Activated CD4-positive, alpha-beta T cell treated with anti-CD3 and anti-CD28 coated beads, Interleukin-2, amount 10 ng/mL, durations not matched to agents 24 days and 14 days (primary cell): ENCODE measurements around the gene TAF4B. TPM values are rescaled to one million over a fixed set of nuclear protein-coding genes. Genes with fewer than 3 reads are reported as not detected.
"Not testable (repeated sequence)": the region's sequence is repeated elsewhere in the genome, so short reads cannot be mapped to it uniquely, and the experiment has no call there.

Experiments used
- DNase-seq: peaks from one replicate; pipeline ENCODE4 v3.0.0; 2022
- H3K27ac Mint-ChIP-seq: one replicate; pipeline ENCODE4 v1.8.0; 2022; ENCODE audit warnings: mild to moderate bottlenecking, mixed read lengths
- H3K27me3 Mint-ChIP-seq: one replicate; pipeline ENCODE4 v1.8.0; 2022; ENCODE audit warnings: mixed read lengths
- H3K36me3 Mint-ChIP-seq: one replicate; pipeline ENCODE4 v1.8.0; 2022; ENCODE audit warnings: low read depth, mild to moderate bottlenecking, mixed read lengths
- H3K4me1 Mint-ChIP-seq: one replicate; pipeline ENCODE4 v1.8.0; 2021; ENCODE audit warnings: mixed read lengths
- H3K4me3 Mint-ChIP-seq: one replicate; pipeline ENCODE4 v1.8.0; 2022; ENCODE audit warnings: mild to moderate bottlenecking, moderate library complexity, mixed read lengths
- H3K9me3 Mint-ChIP-seq: one replicate; pipeline ENCODE4 v1.8.0; 2021; ENCODE audit warnings: mixed read lengths
- intact Hi-C: fragments of 100-400 bp; cut with micrococcal nuclease; formaldehyde crosslinking; loops from one replicate; pipeline ENCODE4 v1.15.1; 2023
- total RNA-seq: library from RNA; stranded (reverse); gene quantifications from 2 replicates; pipeline ENCODE4 v1.2.3, GENCODE V29; 2022

TAF4B gene
- total RNA-seq, 1 donor from 2014 or later, result 17.5 TPM

DNA sequence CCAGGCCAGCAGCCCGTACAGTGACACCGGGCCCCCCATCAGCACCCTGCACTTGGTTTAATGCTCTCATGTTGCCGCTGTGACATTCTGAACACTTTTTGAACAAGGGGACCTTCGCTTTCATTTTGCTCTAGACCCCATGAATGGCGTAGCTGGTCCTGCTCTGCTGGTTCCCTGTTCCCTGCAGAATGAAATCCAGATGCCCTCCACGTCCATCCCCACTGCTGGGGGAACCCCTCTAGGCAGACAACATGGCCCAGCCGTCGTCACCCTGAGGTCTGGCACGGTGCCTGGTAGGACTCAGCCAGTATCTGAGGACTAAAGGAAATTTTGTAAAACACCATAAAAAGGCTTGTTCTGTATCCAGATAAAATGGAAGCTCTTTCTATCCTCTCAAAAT is 193.5 kb downstream of the TAF4B start:
- H3K9me3 Mint-ChIP-seq, result no peaks in the 10 kb centered on the region
- no peaks in the 10 kb centered on the region for H3K36me3 Mint-ChIP-seq
- intact Hi-C loops, result no loop called here
- no peak overlapping the region for H3K4me3 Mint-ChIP-seq
- no peaks in the 10 kb centered on the region for H3K4me1 Mint-ChIP-seq
- H3K27me3 Mint-ChIP-seq, result no peaks in the 10 kb centered on the region
- H3K27ac Mint-ChIP-seq, result no peak overlapping the region
- DNase-seq, result no peak

- no peak for DNase-seq
- intact Hi-C loops, result no loop called here
- no peaks in the 10 kb centered on the region for H3K9me3 Mint-ChIP-seq
- no peaks in the 10 kb centered on the region for H3K36me3 Mint-ChIP-seq
- H3K4me1 Mint-ChIP-seq, result no peaks in the 10 kb centered on the region
- no peak overlapping the region for H3K27ac Mint-ChIP-seq
- H3K4me3 Mint-ChIP-seq, result no peak overlapping the region
- no peaks in the 10 kb centered on the region for H3K27me3 Mint-ChIP-seq
Measured at GRCh38 chr18:26421503-26421902, 195.3 kb downstream of the TAF4B start.

GRCh38 chr18:26421931-26422330 is 195.7 kb downstream of the TAF4B start:
- H3K27me3 Mint-ChIP-seq, result no peaks in the 10 kb centered on the region
- intact Hi-C loops, result no loop called here
- no peaks in the 10 kb centered on the region for H3K4me1 Mint-ChIP-seq
- H3K9me3 Mint-ChIP-seq, result no peaks in the 10 kb centered on the region
- no peak for DNase-seq
- no peak overlapping the region for H3K4me3 Mint-ChIP-seq
- H3K36me3 Mint-ChIP-seq, result no peaks in the 10 kb centered on the region
- H3K27ac Mint-ChIP-seq, result no peak overlapping the region

DNA sequence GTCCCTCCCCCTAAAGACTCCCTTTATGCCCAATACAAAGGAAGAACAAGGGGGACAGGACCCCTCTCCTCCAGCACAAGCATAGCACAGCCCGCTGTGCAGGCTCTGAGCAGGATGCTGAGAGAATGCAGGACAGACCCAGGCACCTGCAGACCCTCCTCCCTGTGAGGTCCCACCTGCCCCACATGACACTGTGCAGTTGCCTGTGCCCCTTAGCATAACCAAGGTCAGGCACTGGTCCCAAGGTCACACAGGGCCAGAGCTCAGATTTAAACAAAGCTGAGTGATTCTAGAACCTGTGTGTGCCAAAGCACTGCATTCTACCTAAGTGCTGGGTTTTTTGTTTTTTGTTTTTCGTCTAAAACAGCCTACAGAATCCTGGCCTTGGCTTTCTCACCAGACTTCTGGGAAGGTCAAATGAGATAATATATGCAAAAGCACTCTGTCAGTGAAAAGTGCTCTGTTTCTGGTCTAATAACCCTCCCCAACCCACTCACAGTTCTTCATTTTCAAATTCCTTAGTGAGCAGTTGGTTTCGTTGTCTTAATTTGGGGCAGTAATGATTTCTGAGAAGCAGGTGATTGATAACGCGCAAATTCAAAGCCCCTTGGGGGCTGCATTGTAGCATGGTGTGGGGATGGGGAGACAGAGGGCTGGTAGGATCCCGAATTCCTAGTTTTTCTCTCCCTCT is 196.4 kb downstream of the TAF4B start:
- DNase-seq, result no peak
- H3K27me3 Mint-ChIP-seq, result no peaks in the 10 kb centered on the region
- H3K27ac Mint-ChIP-seq, result no peak overlapping the region
- no peak overlapping the region for H3K4me3 Mint-ChIP-seq
- intact Hi-C loops, result no loop called here
- H3K4me1 Mint-ChIP-seq, result no peaks in the 10 kb centered on the region
- H3K9me3 Mint-ChIP-seq, result no peaks in the 10 kb centered on the region
- H3K36me3 Mint-ChIP-seq, result no peaks in the 10 kb centered on the region

DNA sequence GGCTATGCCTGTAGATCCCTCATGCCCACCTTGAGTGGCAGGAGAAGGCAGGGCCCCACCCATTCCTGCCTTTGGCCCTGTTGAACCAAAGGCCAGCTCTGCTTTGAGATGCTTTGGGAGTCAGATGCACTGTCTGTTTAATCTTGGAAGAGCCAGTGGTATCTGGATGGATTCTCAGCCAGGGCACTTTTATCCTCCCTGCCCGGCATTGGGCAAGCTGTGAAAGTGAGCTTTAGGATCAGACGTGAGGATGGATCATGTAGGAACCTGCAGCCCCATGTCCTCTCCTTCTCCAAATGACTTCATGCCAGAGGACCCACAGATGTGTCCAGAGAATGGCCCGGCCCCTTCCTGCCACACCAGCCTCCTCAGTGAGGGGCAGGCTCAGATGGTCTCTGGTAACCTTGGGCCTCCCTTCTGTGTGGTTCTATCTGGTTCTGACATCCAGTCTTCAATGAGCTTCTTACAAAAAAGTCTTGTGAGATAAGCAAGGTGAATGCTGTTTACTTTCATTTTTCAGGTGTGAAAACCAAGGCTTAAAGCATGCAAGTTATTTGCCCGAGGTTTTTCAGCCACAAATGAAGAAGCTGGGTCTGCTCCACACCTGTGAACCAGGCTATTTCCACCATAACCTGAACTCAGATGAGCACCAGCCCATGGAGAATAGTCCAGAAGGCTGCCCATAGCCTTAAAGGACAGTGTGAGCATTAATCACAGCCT is 198.3 kb downstream of the TAF4B start:
- no peak overlapping the region for H3K4me3 Mint-ChIP-seq
- H3K4me1 Mint-ChIP-seq, result no peaks in the 10 kb centered on the region
- no peak overlapping the region for H3K27ac Mint-ChIP-seq
- no peaks in the 10 kb centered on the region for H3K27me3 Mint-ChIP-seq
- no peak for DNase-seq
- intact Hi-C loops, result no loop called here
- H3K9me3 Mint-ChIP-seq, result no peaks in the 10 kb centered on the region
- H3K36me3 Mint-ChIP-seq, result no peaks in the 10 kb centered on the region

- Mint-ChIP-seq H3K27me3 (no peaks in the 10 kb centered on the region), H3K4me3 (no peak overlapping the region), H3K9me3 (no peaks in the 10 kb centered on the region), H3K27ac (no peak overlapping the region), H3K4me1 (no peaks in the 10 kb centered on the region), H3K36me3 (no peaks in the 10 kb centered on the region)
- intact Hi-C loops, result no loop called here
- no peak for DNase-seq
Measured at GRCh38 chr18:26425148-26425531, 198.9 kb downstream of the TAF4B start.

DNA sequence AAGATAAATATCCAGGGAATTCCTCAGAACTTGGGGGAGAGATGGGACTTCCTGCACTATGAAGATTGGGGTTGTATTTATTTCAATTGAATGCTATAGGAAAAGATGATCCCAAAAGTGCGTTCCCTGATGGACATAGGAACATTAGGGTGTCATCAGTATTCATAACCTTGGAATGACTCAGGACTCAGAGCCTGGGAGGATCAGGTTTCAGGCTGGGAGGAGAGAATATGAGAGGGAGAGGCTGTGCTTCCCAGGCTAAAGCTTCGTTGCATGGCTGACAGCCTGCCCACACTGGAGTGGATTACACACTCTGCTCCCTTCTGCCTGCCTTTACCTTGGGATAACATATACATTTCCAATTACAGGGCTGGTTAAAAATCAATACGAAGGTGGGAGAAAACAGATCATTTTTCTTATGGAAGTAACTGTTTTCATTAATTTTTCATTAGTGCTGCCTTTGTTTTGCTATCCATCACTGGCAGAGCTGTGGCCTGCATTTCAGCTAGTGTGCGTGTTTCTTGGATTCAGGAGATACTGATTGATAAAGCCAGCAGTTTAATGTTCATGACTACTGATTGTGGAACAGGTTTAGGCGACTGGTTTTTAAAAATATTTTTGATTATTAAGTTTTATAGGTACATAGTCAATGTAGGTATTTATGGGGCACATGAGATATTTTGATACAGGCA is 203.4 kb downstream of the TAF4B start:
- Mint-ChIP-seq H3K4me3 (no peak overlapping the region), H3K27ac (no peak overlapping the region), H3K27me3 (peaks cover 7% of the 10 kb centered on the region), H3K4me1 (no peaks in the 10 kb centered on the region), H3K9me3 (no peaks in the 10 kb centered on the region), H3K36me3 (no peaks in the 10 kb centered on the region)
- DNase-seq, result no peak
- intact Hi-C loops, result no loop called here

DNA sequence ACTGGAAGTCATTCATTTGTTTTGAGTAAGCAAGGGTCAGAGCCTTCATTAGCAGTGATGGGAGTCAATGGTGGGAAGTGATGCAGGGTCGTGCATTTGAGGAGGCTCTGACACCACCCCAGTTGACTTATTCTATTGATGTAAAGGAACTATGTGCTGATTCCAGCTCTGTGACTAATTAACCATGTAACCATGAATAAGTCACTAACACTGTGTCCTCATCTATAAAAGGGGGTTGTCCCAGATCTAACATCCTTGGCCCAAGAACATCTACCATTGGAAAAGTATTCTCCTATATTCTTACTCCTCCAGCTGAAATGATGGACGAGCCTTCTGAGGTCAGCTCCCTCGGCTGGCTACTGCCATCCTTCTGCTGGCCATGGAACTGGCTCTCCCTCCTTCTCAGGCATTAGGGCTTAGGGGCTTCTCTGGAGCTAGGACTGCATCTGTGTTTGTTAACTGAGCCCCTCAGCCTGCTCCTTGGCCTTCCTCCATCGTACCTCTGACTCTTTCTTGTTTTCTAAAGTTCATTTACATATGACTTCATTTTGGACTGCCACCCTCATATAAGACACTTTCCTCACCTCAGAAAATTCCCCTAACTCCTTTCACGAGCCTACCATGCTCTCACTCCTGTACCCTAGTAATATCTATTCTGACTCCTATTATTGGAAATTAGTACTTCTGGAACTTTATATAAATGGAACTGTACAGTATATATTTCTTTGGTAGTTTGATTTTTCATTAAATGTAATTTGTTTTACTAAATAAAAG is 206.6 kb downstream of the TAF4B start:
- H3K4me1 Mint-ChIP-seq, result no peaks in the 10 kb centered on the region
- no peaks in the 10 kb centered on the region for H3K9me3 Mint-ChIP-seq
- no peak overlapping the region for H3K4me3 Mint-ChIP-seq
- intact Hi-C loops, result no loop called here
- peaks cover 11% of the 10 kb centered on the region for H3K27me3 Mint-ChIP-seq
- DNase-seq, result no peak
- H3K36me3 Mint-ChIP-seq, result no peaks in the 10 kb centered on the region
- no peak overlapping the region for H3K27ac Mint-ChIP-seq

DNA sequence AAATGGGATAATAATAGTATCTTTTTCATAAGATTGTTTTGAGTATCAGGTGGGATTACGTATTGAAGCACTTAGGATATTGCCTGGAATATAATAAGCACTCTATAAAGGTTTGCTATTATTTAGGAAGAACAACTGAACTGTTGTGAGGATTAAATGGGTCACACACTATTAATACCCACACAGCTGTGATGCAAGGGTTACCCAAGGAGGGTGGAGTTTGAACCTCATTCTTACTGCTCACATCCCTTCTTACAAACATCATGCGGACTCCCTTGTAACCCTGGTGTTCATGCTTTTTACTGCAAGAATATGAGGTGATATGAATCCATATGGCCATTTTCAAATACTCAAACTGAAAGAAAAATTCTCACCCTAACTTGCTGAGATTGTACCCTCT is 208.6 kb downstream of the TAF4B start:
- no peaks in the 10 kb centered on the region for H3K9me3 Mint-ChIP-seq
- no peaks in the 10 kb centered on the region for H3K4me1 Mint-ChIP-seq
- no peak for DNase-seq
- H3K27ac Mint-ChIP-seq, result no peak overlapping the region
- no peaks in the 10 kb centered on the region for H3K36me3 Mint-ChIP-seq
- H3K27me3 Mint-ChIP-seq, result peaks cover 11% of the 10 kb centered on the region
- no peak overlapping the region for H3K4me3 Mint-ChIP-seq
- intact Hi-C loops, result no loop called here

DNA sequence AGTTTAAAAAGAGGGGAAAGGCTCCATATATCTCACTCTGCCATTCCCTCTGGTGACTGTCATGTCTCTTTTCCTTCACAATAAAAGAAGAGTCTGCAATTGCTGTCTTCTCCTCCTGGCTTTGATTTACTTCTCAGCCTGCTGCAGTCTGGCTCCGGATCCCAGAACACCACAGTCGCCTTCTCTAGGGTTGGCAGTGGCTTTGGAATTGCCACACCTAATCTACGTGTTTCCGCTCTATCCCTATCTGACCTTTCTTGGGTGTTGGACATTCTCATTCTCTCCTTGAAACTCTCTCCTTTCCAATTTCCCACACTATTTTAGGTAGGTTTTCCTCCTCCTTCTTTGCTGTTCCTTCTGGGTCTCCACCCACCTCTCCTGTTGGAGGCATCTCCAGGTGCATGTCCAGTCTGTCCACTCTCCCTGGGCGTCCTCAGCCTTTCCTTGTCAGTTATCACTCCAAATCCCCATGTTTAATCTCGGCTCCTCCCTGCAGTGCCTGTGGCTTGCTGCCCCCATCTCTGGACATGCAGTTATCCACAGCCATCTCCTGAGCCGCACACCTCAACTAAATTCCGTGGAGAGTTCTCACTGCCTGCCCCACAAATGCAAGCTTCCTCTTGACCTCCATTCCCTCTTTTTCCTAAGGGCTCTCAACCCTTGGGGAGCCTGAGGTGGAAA is 209.3 kb downstream of the TAF4B start:
- Mint-ChIP-seq H3K4me1 (no peaks in the 10 kb centered on the region), H3K9me3 (no peaks in the 10 kb centered on the region), H3K27ac (no peak overlapping the region), H3K4me3 (no peak overlapping the region), H3K36me3 (no peaks in the 10 kb centered on the region), H3K27me3 (peaks cover 11% of the 10 kb centered on the region)
- intact Hi-C loops, result no loop called here
- no peak for DNase-seq

DNA sequence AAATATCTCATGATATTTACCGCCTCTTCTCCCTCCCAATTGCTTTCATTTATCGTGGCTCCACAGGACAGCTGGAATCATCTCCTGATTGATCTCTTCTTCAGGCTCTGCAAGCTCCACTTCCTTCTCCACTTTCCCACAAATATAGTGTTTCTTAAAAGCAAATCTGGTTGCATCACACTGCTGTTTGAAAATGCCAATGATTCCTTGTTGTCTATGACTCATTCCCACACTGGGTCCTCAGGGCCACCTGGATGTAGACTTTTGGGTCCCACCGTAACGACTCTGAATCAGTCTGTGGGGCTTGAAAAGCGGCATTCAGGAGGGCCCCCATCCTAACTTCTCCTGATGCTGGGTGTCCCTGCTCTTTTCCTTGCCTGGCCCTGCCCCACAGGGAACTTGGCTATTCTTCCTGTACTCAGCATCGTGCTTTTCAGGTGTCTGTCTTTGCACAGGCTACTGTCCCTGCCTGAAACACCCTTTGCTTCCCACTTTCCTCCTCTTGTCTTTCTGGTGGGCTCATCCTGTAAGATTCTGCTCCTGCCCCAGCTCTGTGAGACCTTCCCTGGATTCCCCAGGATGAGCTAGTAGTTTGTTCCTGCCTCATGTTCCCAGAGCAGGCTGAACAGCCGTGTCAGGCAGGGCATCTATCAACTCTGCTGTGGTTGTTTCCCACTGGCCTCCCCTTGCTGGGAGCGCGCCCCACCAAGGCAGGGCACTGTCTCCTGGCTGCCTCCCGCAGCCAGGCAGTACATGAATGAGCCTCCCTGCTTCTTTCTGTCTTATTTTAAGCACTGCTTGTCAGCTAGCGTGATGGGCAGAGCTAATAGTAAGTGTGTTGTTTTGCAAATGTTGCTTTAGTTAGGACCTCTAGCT is 210.2 kb downstream of the TAF4B start:
- Mint-ChIP-seq H3K4me3 (no peak overlapping the region), H3K36me3 (no peaks in the 10 kb centered on the region), H3K27ac (no peak overlapping the region), H3K27me3 (peaks cover 9% of the 10 kb centered on the region), H3K9me3 (no peaks in the 10 kb centered on the region), H3K4me1 (no peaks in the 10 kb centered on the region)
- no peak for DNase-seq
- intact Hi-C loops, result no loop called here

DNA sequence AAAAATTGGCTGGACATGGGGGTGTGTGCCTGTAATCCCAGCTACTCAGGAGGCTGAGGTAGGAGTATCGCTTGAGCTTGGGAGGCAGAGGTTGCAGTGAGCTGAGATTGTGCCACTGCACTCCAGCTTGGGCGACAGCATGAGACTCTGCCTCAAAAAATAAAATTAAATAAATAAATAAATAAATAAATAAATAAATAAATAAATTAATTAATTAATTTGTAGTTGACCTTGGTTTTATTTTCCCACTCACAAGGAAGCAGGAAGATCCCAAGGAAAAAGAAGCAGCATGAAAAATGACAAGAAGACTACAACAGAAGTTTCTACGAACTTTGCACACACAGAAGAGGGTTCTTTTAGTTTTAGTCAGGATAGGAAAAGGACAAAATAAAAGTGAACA is 211.4 kb downstream of the TAF4B start:
- H3K9me3 Mint-ChIP-seq, H3K27ac Mint-ChIP-seq, H3K27me3 Mint-ChIP-seq, intact Hi-C loops, H3K36me3 Mint-ChIP-seq, H3K4me3 Mint-ChIP-seq, DNase-seq, H3K4me1 Mint-ChIP-seq: not testable (repeated sequence)

- H3K27ac Mint-ChIP-seq, result no peak overlapping the region
- H3K4me1 Mint-ChIP-seq, result no peaks in the 10 kb centered on the region
- no peaks in the 10 kb centered on the region for H3K36me3 Mint-ChIP-seq
- intact Hi-C loops, result no loop called here
- no peak for DNase-seq
- no peaks in the 10 kb centered on the region for H3K9me3 Mint-ChIP-seq
- H3K27me3 Mint-ChIP-seq, result peaks cover 13% of the 10 kb centered on the region
- H3K4me3 Mint-ChIP-seq, result no peak overlapping the region
Measured at GRCh38 chr18:26438980-26439379, 212.7 kb downstream of the TAF4B start.
